COLO829 (cell line): ENCODE results near the gene CARD11.
"Not testable (repeated sequence)": the region's sequence is repeated elsewhere in the genome, so short reads cannot be mapped to it uniquely, and the experiment has no call there.

ENCODE experiments used
- DNase-seq: peaks from one replicate; pipeline ENCODE4 v3.0.0; 2012; ENCODE audit warnings: low spot score

Gene CARD11

GRCh38 chr7:3064067-3064466 is 20.4 kb upstream of the CARD11 start:
- no peak for DNase-seq

GRCh38 chr7:3063016-3063753 is 19.5 kb upstream of the CARD11 start:
- DNase-seq = no peak

- no peak for DNase-seq
Measured at GRCh38 chr7:3057066-3057420, 13.4 kb upstream of the CARD11 start.

- no peak for DNase-seq
Measured at GRCh38 chr7:3056234-3057065, 12.8 kb upstream of the CARD11 start.

- DNase-seq = no peak
Measured at GRCh38 chr7:3055626-3056025, 12.0 kb upstream of the CARD11 start.

- no peak for DNase-seq
Measured at GRCh38 chr7:3042861-3043489, 692 bp downstream of the CARD11 start.

GRCh38 chr7:3041986-3042675 is 1.5 kb downstream of the CARD11 start:
- DNase-seq = no peak

GRCh38 chr7:3039787-3040186 is 3.9 kb downstream of the CARD11 start:
- no peak for DNase-seq

- DNase-seq = not testable (repeated sequence)
Measured at GRCh38 chr7:3038011-3038410, 5.7 kb downstream of the CARD11 start.

- DNase-seq = no peak
Measured at GRCh38 chr7:3037259-3037658, 6.4 kb downstream of the CARD11 start.

GRCh38 chr7:3034591-3035150 is 9.0 kb downstream of the CARD11 start:
- no peak for DNase-seq

- DNase-seq = no peak
Measured at GRCh38 chr7:3033581-3033980, 10.1 kb downstream of the CARD11 start.

GRCh38 chr7:3033136-3033535 is 10.5 kb downstream of the CARD11 start:
- no peak for DNase-seq

GRCh38 chr7:3032256-3032655 is 11.4 kb downstream of the CARD11 start:
- DNase-seq = no peak

- DNase-seq = no peak
Measured at GRCh38 chr7:3029138-3029537, 14.5 kb downstream of the CARD11 start.

GRCh38 chr7:3028758-3029093 is 14.9 kb downstream of the CARD11 start:
- no peak for DNase-seq

GRCh38 chr7:3028071-3028757 is 15.5 kb downstream of the CARD11 start:
- no peak for DNase-seq

GRCh38 chr7:3027005-3027845 is 16.4 kb downstream of the CARD11 start:
- no peak for DNase-seq

- no peak for DNase-seq
Measured at GRCh38 chr7:3025616-3026015, 18.1 kb downstream of the CARD11 start.

GRCh38 chr7:3021825-3022224 is 21.8 kb downstream of the CARD11 start:
- no peak for DNase-seq

GRCh38 chr7:3021224-3021623 is 22.4 kb downstream of the CARD11 start:
- not testable (repeated sequence) for DNase-seq
